Brain microvascular endothelial cell (primary cell): Measurements from ENCODE around the gene PNMA8B.
"Not testable (repeated sequence)": the region's sequence is repeated elsewhere in the genome, so short reads cannot be mapped to it uniquely, and the experiment has no call there.

ENCODE experiments used
- DNase-seq: peaks from one replicate; pipeline ENCODE4 v3.0.0-alpha.2; 2020
- H3K27ac ChIP-seq: fragments of 250-450 bp; sonication (Bioruptor Pico); 2 replicates; pipeline ENCODE4 v1.5.1; 2020; ENCODE audit warnings: mild to moderate bottlenecking, moderate library complexity
- H3K27me3 ChIP-seq: fragments of 250-450 bp; sonication (Bioruptor Pico); replicated peaks from 2 replicates; pipeline ENCODE4 v1.5.1; 2020; ENCODE audit warnings: mild to moderate bottlenecking
- H3K36me3 ChIP-seq: fragments of 250-450 bp; sonication (Bioruptor Pico); replicated peaks from 2 replicates; pipeline ENCODE4 v1.5.1; 2020; ENCODE audit warnings: mild to moderate bottlenecking
- H3K4me3 ChIP-seq: 2 replicates; pipeline ENCODE4 v1.5.1; 2011; ENCODE audit warnings: low read depth, mild to moderate bottlenecking, control low read depth, low read length, moderate library complexity
- CTCF ChIP-seq: IDR thresholded peaks from 2 replicates; pipeline ENCODE4 v1.5.1; 2011; ENCODE audit warnings: low read depth, mild to moderate bottlenecking, moderate library complexity, low read length, control low read depth, inconsistent platforms; ENCODE audit errors: missing control alignments
- in situ Hi-C: cut with HindIII; loops from 2 replicates; pipeline ENCODE4 v1.10.0; 2017; ENCODE audit warnings: low sequenced_read_pairs, low pct_ligation_motif_present

PNMA8B gene

GRCh38 chr19:46503848-46504453 lies 8.3 kb upstream of the PNMA8B start:
- no peak overlapping the region for H3K4me3 ChIP-seq
- no peak overlapping the region for H3K27ac ChIP-seq
- H3K27me3 ChIP-seq: no peaks in the 10 kb centered on the region
- DNase-seq: no peak
- no peak for TF ChIP-seq CTCF
- H3K36me3 ChIP-seq: no peaks in the 10 kb centered on the region
- in situ Hi-C loops: no loop called here

- Histone ChIP-seq H3K27ac (no peak overlapping the region), H3K27me3 (no peaks in the 10 kb centered on the region), H3K4me3 (no peak overlapping the region), H3K36me3 (no peaks in the 10 kb centered on the region)
- no peak for DNase-seq
- in situ Hi-C loops: no loop called here
- TF ChIP-seq CTCF: no peak
Measured at GRCh38 chr19:46502891-46503290, 7.2 kb upstream of the PNMA8B start.

- in situ Hi-C loops: no loop called here
- no peak for TF ChIP-seq CTCF
- no peaks in the 10 kb centered on the region for H3K36me3 ChIP-seq
- DNase-seq: no peak
- H3K27me3 ChIP-seq: no peaks in the 10 kb centered on the region
- no peak overlapping the region for H3K4me3 ChIP-seq
- H3K27ac ChIP-seq: no peak overlapping the region
Measured at GRCh38 chr19:46499692-46500091, 4.0 kb upstream of the PNMA8B start.

- Histone ChIP-seq H3K27ac (no peak overlapping the region), H3K4me3 (no peak overlapping the region), H3K36me3 (no peaks in the 10 kb centered on the region), H3K27me3 (no peaks in the 10 kb centered on the region)
- TF ChIP-seq CTCF: no peak
- in situ Hi-C loops: no loop called here
- no peak for DNase-seq
Measured at GRCh38 chr19:46497773-46498172, 2.1 kb upstream of the PNMA8B start.

- H3K4me3 ChIP-seq, H3K36me3 ChIP-seq, H3K27ac ChIP-seq, DNase-seq, in situ Hi-C loops, H3K27me3 ChIP-seq: not testable (repeated sequence)
Measured at GRCh38 chr19:46496886-46497285, 1.2 kb upstream of the PNMA8B start.

GRCh38 chr19:46496304-46496703 lies 637 bp upstream of the PNMA8B start:
- Histone ChIP-seq H3K27ac (no peak overlapping the region), H3K27me3 (no peaks in the 10 kb centered on the region), H3K36me3 (no peaks in the 10 kb centered on the region), H3K4me3 (no peak overlapping the region)
- DNase-seq: no peak
- no peak for TF ChIP-seq CTCF
- in situ Hi-C loops: no loop called here
